ENCODE results near the gene RTEL1.

- TF ChIP-seq CTCF (IDR thresholded peaks at IDR 0.05; ENCODE audit: borderline replicate concordance, extremely low read depth, low read length, poor library complexity, severe bottlenecking) (no peak), EZH2 (IDR thresholded peaks at IDR 0.05; ENCODE audit: borderline replicate concordance, low read depth, low read length, severe bottlenecking) (no peak)
Measured at GRCh38 chr20:63625771-63626423, 32.2 kb upstream of the RTEL1 start.

Measured in DND-41 (cell line).